Psoas muscle (tissue), 8 donors: ENCODE data around the gene ATRNL1. TPM values are rescaled to one million over a fixed set of nuclear protein-coding genes. Genes with fewer than 3 reads are reported as not detected.

Experiments
- ATAC-seq, 4 donors: fragments of 200-7000 bp; cut with Tn5 transposase; one replicate each; pipeline ENCODE4 v1.9.1; 2020; ENCODE audit warnings: moderate library complexity in 3 of 4, mild to moderate bottlenecking in 2 of 4
- DNase-seq, 2 donors: peaks; one replicate each; pipeline ENCODE4 v3.0.0-alpha.2; 2020
- H3K27ac ChIP-seq: fragments of 200-600 bp; one replicate; pipeline ENCODE4 v1.8.0; 2022
- H3K27me3 ChIP-seq, 3 donors: fragments of 200-600 bp in 1 of 3; one replicate each; pipeline versions ENCODE4 v1.6.1 to v1.8.0; 2013 to 2022; ENCODE audit warnings: low read length in 2 of 3, mild to moderate bottlenecking in 2 of 3, moderate library complexity in 1 of 3; ENCODE audit not compliant: insufficient read depth in 3 of 3
- H3K36me3 ChIP-seq, 2 donors: fragments of 200-600 bp in 1 of 2; one replicate each; pipeline versions ENCODE4 v1.6.1 to v1.8.0; 2013 to 2022; ENCODE audit warnings: low read depth in 1 of 2, mild to moderate bottlenecking in 1 of 2, moderate library complexity in 1 of 2; ENCODE audit not compliant: insufficient read depth in 1 of 2
- H3K4me1 ChIP-seq: fragments of 200-600 bp; one replicate; pipeline ENCODE4 v1.8.0; 2022
- H3K4me3 ChIP-seq: fragments of 200-600 bp; one replicate; pipeline ENCODE4 v1.8.0; 2022; ENCODE audit warnings: mild to moderate bottlenecking
- H3K9me3 ChIP-seq: fragments of 200-600 bp; one replicate; pipeline ENCODE4 v1.8.0; 2022
- CTCF ChIP-seq: fragments of 200-600 bp; IDR thresholded peaks from one replicate; pipeline ENCODE4 v1.8.0; 2022; ENCODE audit warnings: antibody characterized with exemption
- WGBS, 3 donors: extraction: QIAGEN DNeasy Blood & Tissue Kit; methylation state at CpG; one replicate each; pipeline versions ENCODE4 v1.1.6 to v1.1.7; 2013; 5-methylcytosine and 5-hydroxymethylcytosine counted together
- intact Hi-C, 2 donors: fragments of 100-400 bp; cut with DNase I; formaldehyde crosslinking; loops; one replicate each; pipeline versions ENCODE4 v1.11.0 to v1.14.2; 2022
- polyA plus RNA-seq, 3 donors: library from polyadenylated mRNA; stranded (reverse); fragments of 200-250 nt; gene quantifications; one replicate each; pipeline ENCODE4 v1.2.3, GENCODE V29; 2013
- total RNA-seq, 4 donors: library from RNA; stranded (reverse); fragmentation: NEBNext Ultra II Directional in 2 of 4; extraction: Animal tissue kit (Norgen Biotek cat#: 25700) in 2 of 4; gene quantifications; one replicate each; pipeline versions ENCODE4 v1.2.1 to v1.2.4, GENCODE V29; 2021 to 2023
- donor health status: healthy with polysubstance abuse.
- donor health status: DM: no; HTN: no; CAD: no; lungs with moderate emphysema.
- donor health status: Bipolar disorder and iron deficiency.
- donor health status: healthy.
- donor health status: DM: yes; HTN: yes; CAD: no.
- donor health status: DM: no; HTN: no; CAD: no.
- donor health status: DM: no; HTN: no; CAD: no.
- donor health status: DM: yes; HTN: yes; CAD: no.

Gene ATRNL1
- total and polyA plus RNA-seq, 7 donors = 0.01 to 7.1 (median 2.2) TPM

GRCh38 chr10:115050375-115051010 lies 42.7 kb upstream of the ATRNL1 start:
- Histone ChIP-seq H3K4me1 (peaks cover 12% of the 10 kb centered on the region), H3K36me3 (no peaks in the 10 kb centered on the region), H3K9me3 (no peaks in the 10 kb centered on the region), H3K4me3 (no peak overlapping the region), H3K27ac (no peak overlapping the region), H3K27me3 (peaks cover 0 to 2% (median 2%) of the 10 kb centered on the region in 3 donors)
- DNase-seq (no peak), ATAC-seq (no peak)
- no peak for TF ChIP-seq CTCF
- WGBS, 3 donors = 92 to 97% (median 93%) methylated on average over 3 of the region's 3 CpGs
- intact Hi-C loops = no loop called here

- H3K27me3 ChIP-seq = peaks cover 0 to 2% (median 2%) of the 10 kb centered on the region in 3 donors
- H3K4me3 ChIP-seq = no peak overlapping the region
- TF ChIP-seq CTCF = no peak
- intact Hi-C loops = no loop called here
- ATAC-seq (no peak), DNase-seq (no peak)
- 61 to 84% (median 77%) methylated on average over 2 of the region's 2 CpGs for WGBS, 3 donors
- no peak overlapping the region for H3K27ac ChIP-seq
- H3K9me3 ChIP-seq = no peaks in the 10 kb centered on the region
- peaks cover 10% of the 10 kb centered on the region for H3K4me1 ChIP-seq
- no peaks in the 10 kb centered on the region for H3K36me3 ChIP-seq
Observed at GRCh38 chr10:115051216-115051615, 41.9 kb upstream of the ATRNL1 start.

GRCh38 chr10:115052226-115052625 lies 40.9 kb upstream of the ATRNL1 start:
- no peak overlapping the region for H3K4me3 ChIP-seq
- DNase-seq = no peak
- no peak for ATAC-seq
- H3K9me3 ChIP-seq = no peaks in the 10 kb centered on the region
- peaks cover 0 to 2% (median 2%) of the 10 kb centered on the region in 3 donors for H3K27me3 ChIP-seq
- TF ChIP-seq CTCF = no peak
- H3K27ac ChIP-seq = no peak overlapping the region
- intact Hi-C loops = no loop called here
- 50 to 79% (median 66%) methylated on average over 3 of the region's 3 CpGs for WGBS, 3 donors
- H3K36me3 ChIP-seq = no peaks in the 10 kb centered on the region
- peaks cover 5% of the 10 kb centered on the region for H3K4me1 ChIP-seq

GRCh38 chr10:115052728-115053127 lies 40.4 kb upstream of the ATRNL1 start:
- H3K27me3 ChIP-seq = peaks cover 0 to 2% (median 2%) of the 10 kb centered on the region in 3 donors
- no peak overlapping the region for H3K27ac ChIP-seq
- peaks cover 1% of the 10 kb centered on the region for H3K4me1 ChIP-seq
- no peak overlapping the region for H3K4me3 ChIP-seq
- intact Hi-C loops = no loop called here
- ATAC-seq (no peak), DNase-seq (no peak)
- TF ChIP-seq CTCF = no peak
- H3K9me3 ChIP-seq = no peaks in the 10 kb centered on the region
- 9 to 33% (median 11%) methylated on average over 1 of the region's 1 CpG for WGBS, 3 donors
- H3K36me3 ChIP-seq = no peaks in the 10 kb centered on the region

GRCh38 chr10:115056186-115056585 lies 37.0 kb upstream of the ATRNL1 start:
- WGBS, 3 donors = 80 to 93% (median 87%) methylated on average over 2 of the region's 2 CpGs
- Histone ChIP-seq H3K9me3 (no peaks in the 10 kb centered on the region), H3K27ac (no peak overlapping the region), H3K27me3 (peaks cover 0 to 2% (median 0%) of the 10 kb centered on the region in 3 donors), H3K4me3 (no peak overlapping the region), H3K36me3 (no peaks in the 10 kb centered on the region), H3K4me1 (no peaks in the 10 kb centered on the region)
- no peak for TF ChIP-seq CTCF
- intact Hi-C loops = no loop called here
- DNase-seq (no peak), ATAC-seq (no peak)
